ENCODE data around the gene PPIE. TPM values are rescaled to one million over a fixed set of nuclear protein-coding genes. Genes with fewer than 3 reads are reported as not detected.

The PPIE gene
- polyA plus RNA-seq, 1 of the 3 experiments (the other 2 are of a cell fraction), result 78.4 TPM

DNA sequence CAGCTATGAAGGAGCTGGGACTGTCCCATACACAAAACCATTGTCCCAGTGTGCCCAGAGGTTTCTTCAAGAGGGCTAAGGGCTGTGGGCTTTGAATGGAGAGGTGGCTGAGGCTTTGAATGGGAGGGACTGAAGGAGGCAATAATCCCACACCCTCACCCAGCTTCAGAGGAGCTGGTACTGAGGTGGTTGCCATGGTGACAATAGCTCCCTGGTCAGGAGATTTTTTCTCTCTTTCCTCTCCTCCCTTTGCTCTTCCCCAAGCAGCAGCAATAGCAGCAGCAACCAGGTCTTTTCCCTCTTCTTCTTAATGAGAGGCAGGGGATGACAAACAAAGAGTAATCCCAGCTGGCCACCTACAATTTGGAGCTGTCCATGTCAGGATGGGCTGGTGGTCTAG, 49.0 kb upstream of the PPIE start:
- Histone ChIP-seq H3K9ac (no peak overlapping the region), H3K4me2 (no peak overlapping the region), H2AFZ (ENCODE audit: low read depth) (no peak overlapping the region), H3K27ac (ENCODE audit: low read depth in 2 of 2, low read length in 1 of 2) (0 out of 4 replicates have a peak overlapping the region, but pooled peaks of 1 of the 2 experiments have one; percentile 22), H4K20me1 (ENCODE audit: insufficient read depth) (no peaks in the 10 kb centered on the region), H3K36me3 (replicated peaks in 1 of 2; ENCODE audit: control insufficient read depth in 1 of 2, insufficient read depth in 2 of 2, low read length in 1 of 2) (no peaks in the 10 kb centered on the region), H3K79me2 (ENCODE audit: insufficient read depth) (no peaks in the 10 kb centered on the region), H3F3A (replicated peaks; ENCODE audit: insufficient read depth) (no peaks in the 10 kb centered on the region), H3K27me3 (ENCODE audit: insufficient read depth) (peaks cover 45% of the 10 kb centered on the region), H3K4me1 (ENCODE audit: control insufficient read depth in 1 of 2, insufficient read depth in 2 of 2, low read depth in 1 of 2, low read length in 1 of 2) (peaks cover 0 to 32% of the 10 kb centered on the region in 2 experiments; a peak in 2 of 4 replicates), H3K4me3 (ENCODE audit: low read depth in 2 of 2, low read length in 1 of 2) (no peak overlapping the region), H3K9me2 (no peaks in the 10 kb centered on the region), H3K9me3 (no peaks in the 10 kb centered on the region)
- DNase-seq, result peak; percentile 51
- POLR2A ChIA-PET, result interaction anchor here (0.5 to 1.4 kb wide), 5 partner anchors 9 to 71 kb away, joined by 3 to 7 read pairs (median 4); no protein-coding TSS in a partner anchor
- CTCF ChIA-PET, result interaction anchor here (1.9 to 8.0 kb wide), 6 partner anchors 13 to 83 kb away, joined by 7 to 61 read pairs (median 32); partner anchors contain the start of gene NT5C1A
- TF ChIP-seq FOXJ3 (CRISPR knock-in tag; IDR thresholded peaks at IDR 0.05) (no peak), EP300 (IDR thresholded peaks at IDR 0.05; ENCODE audit: borderline replicate concordance in 1 of 2, low read depth in 1 of 2, low read length in 1 of 2) (no peak), MXI1 (IDR thresholded peaks at IDR 0.05; ENCODE audit: low read depth, low read length) (no peak), GATA2 (CRISPR knock-in tag; IDR thresholded peaks at IDR 0.05) (no peak), SIN3A (IDR thresholded peaks at IDR 0.05; ENCODE audit: borderline replicate concordance, low read depth, low read length) (no peak), SMC3 (IDR thresholded peaks at IDR 0.05; ENCODE audit: low read depth, low read length) (no peak), NFIC (IDR thresholded peaks at IDR 0.05; ENCODE audit: borderline replicate concordance) (no peak), YY1 (IDR thresholded peaks at IDR 0.05; ENCODE audit: low read depth) (no peak), TAF1 (IDR thresholded peaks at IDR 0.05; ENCODE audit: borderline replicate concordance, low read depth, low read length) (no peak), TCF12 (IDR thresholded peaks at IDR 0.05) (no peak), CHD2 (IDR thresholded peaks at IDR 0.05; ENCODE audit: low read length, partially characterized antibody) (no peak)
- TF ChIP-seq, protein P1, sequence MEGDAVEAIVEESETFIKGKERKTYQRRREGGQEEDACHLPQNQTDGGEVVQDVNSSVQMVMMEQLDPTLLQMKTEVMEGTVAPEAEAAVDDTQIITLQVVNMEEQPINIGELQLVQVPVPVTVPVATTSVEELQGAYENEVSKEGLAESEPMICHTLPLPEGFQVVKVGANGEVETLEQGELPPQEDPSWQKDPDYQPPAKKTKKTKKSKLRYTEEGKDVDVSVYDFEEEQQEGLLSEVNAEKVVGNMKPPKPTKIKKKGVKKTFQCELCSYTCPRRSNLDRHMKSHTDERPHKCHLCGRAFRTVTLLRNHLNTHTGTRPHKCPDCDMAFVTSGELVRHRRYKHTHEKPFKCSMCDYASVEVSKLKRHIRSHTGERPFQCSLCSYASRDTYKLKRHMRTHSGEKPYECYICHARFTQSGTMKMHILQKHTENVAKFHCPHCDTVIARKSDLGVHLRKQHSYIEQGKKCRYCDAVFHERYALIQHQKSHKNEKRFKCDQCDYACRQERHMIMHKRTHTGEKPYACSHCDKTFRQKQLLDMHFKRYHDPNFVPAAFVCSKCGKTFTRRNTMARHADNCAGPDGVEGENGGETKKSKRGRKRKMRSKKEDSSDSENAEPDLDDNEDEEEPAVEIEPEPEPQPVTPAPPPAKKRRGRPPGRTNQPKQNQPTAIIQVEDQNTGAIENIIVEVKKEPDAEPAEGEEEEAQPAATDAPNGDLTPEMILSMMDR (IDR thresholded peaks at IDR 0.05), result no peak
- TF ChIP-seq, protein P2, sequence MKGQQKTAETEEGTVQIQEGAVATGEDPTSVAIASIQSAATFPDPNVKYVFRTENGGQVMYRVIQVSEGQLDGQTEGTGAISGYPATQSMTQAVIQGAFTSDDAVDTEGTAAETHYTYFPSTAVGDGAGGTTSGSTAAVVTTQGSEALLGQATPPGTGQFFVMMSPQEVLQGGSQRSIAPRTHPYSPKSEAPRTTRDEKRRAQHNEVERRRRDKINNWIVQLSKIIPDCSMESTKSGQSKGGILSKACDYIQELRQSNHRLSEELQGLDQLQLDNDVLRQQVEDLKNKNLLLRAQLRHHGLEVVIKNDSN (IDR thresholded peaks at IDR 0.05; ENCODE audit: borderline replicate concordance, low read depth), result no peak
- TF ChIP-seq, protein P3, sequence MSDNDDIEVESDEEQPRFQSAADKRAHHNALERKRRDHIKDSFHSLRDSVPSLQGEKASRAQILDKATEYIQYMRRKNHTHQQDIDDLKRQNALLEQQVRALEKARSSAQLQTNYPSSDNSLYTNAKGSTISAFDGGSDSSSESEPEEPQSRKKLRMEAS (IDR thresholded peaks at IDR 0.05; ENCODE audit: low read depth), result no peak
- TF ChIP-seq, protein P4, sequence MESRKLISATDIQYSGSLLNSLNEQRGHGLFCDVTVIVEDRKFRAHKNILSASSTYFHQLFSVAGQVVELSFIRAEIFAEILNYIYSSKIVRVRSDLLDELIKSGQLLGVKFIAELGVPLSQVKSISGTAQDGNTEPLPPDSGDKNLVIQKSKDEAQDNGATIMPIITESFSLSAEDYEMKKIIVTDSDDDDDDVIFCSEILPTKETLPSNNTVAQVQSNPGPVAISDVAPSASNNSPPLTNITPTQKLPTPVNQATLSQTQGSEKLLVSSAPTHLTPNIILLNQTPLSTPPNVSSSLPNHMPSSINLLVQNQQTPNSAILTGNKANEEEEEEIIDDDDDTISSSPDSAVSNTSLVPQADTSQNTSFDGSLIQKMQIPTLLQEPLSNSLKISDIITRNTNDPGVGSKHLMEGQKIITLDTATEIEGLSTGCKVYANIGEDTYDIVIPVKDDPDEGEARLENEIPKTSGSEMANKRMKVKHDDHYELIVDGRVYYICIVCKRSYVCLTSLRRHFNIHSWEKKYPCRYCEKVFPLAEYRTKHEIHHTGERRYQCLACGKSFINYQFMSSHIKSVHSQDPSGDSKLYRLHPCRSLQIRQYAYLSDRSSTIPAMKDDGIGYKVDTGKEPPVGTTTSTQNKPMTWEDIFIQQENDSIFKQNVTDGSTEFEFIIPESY (IDR thresholded peaks at IDR 0.05; ENCODE audit: borderline replicate concordance, low read depth), result no peak
- TF ChIP-seq, protein P5, sequence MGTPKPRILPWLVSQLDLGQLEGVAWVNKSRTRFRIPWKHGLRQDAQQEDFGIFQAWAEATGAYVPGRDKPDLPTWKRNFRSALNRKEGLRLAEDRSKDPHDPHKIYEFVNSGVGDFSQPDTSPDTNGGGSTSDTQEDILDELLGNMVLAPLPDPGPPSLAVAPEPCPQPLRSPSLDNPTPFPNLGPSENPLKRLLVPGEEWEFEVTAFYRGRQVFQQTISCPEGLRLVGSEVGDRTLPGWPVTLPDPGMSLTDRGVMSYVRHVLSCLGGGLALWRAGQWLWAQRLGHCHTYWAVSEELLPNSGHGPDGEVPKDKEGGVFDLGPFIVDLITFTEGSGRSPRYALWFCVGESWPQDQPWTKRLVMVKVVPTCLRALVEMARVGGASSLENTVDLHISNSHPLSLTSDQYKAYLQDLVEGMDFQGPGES (IDR thresholded peaks at IDR 0.05; ENCODE audit: low read depth, low read length), result no peak

All from SK-N-SH (cell line).